IMR-90 (cell line): ENCODE results near the gene FAAH2. TPM values are rescaled to one million over a fixed set of nuclear protein-coding genes. Genes with fewer than 3 reads are reported as not detected.

Experiments
- ATAC-seq: fragments of 200-7000 bp; cut with Tn5 transposase; 2 replicates; pipeline ENCODE4 v1.9.1; 2020; ENCODE audit warnings: low read depth, mild to moderate bottlenecking, moderate library complexity
- BruUV-seq: library from RNA; stranded (reverse); fragments of 400-500 nt; replicated peaks from 2 replicates; lab custom pipeline; 2021; lab: Mats Ljungman, UMichigan
- CTCF ChIA-PET: fragments of 300-600 bp; formaldehyde crosslinking; extraction: SDS; loops from one replicate; lab custom pipeline; 2021; ENCODE audit warnings: antibody characterized with exemption; lab: Yijun Ruan, JAX
- POLR2A ChIA-PET: fragments of 300-600 bp; sonication (Branson Sonifier 250); formaldehyde crosslinking; loops from one replicate; lab custom pipeline; 2022; ENCODE audit warnings: antibody characterized with exemption; ENCODE audit not compliant: unreplicated experiment; lab: Charles Lee
- DNase-seq: peaks from one replicate; pipeline ENCODE4 v3.0.0; 2013
- H2AFZ ChIP-seq: replicated peaks from 2 replicates; pipeline ENCODE3; 2013; ENCODE audit warnings: low read length, mild to moderate bottlenecking; ENCODE audit not compliant: poor library complexity
- H2AK5ac ChIP-seq: 2 replicates; pipeline ENCODE4 v1.6.1; 2013; ENCODE audit warnings: low read depth, low read length, inconsistent platforms
- H2AK9ac ChIP-seq: replicated peaks from 2 replicates; pipeline ENCODE3; 2013; ENCODE audit warnings: mild to moderate bottlenecking, low read depth, low read length, moderate library complexity; ENCODE audit not compliant: poor library complexity
- H2BK120ac ChIP-seq: 2 replicates; pipeline ENCODE4 v1.6.1; 2013; ENCODE audit warnings: low read depth, low read length, inconsistent platforms
- H2BK15ac ChIP-seq: 3 replicates; pipeline ENCODE4 v1.6.1; 2013; ENCODE audit warnings: low read depth, low read length, inconsistent platforms
- H2BK20ac ChIP-seq: 2 replicates; pipeline ENCODE4 v1.6.1; 2013; ENCODE audit warnings: low read depth, mild to moderate bottlenecking, inconsistent platforms, low read length, moderate library complexity
- H2BK5ac ChIP-seq: 2 replicates; pipeline ENCODE4 v1.6.1; 2013; ENCODE audit warnings: mild to moderate bottlenecking, low read depth, low read length, inconsistent platforms; ENCODE audit not compliant: poor library complexity, severe bottlenecking
- H3K14ac ChIP-seq: replicated peaks from 2 replicates; pipeline ENCODE4 v1.6.1; 2013; ENCODE audit warnings: low read depth, low read length, inconsistent platforms
- H3K18ac ChIP-seq: 2 replicates; pipeline ENCODE4 v1.6.1; 2013; ENCODE audit warnings: low read depth, low read length, control low read depth
- H3K23ac ChIP-seq: 2 replicates; pipeline ENCODE4 v1.6.1; 2013; ENCODE audit warnings: low read depth, low read length, inconsistent platforms
- H3K27ac ChIP-seq: 2 replicates; pipeline ENCODE4 v1.5.1; 2013; ENCODE audit warnings: mild to moderate bottlenecking, control low read depth, low read length; ENCODE audit not compliant: insufficient read depth
- H3K27me3 ChIP-seq: 2 replicates; pipeline ENCODE4 v1.6.1; 2013; ENCODE audit warnings: low read length; ENCODE audit not compliant: control insufficient read depth, insufficient read depth
- H3K36me3 ChIP-seq: 2 replicates; pipeline ENCODE4 v1.6.1; 2013; ENCODE audit warnings: low read length, mixed read lengths; ENCODE audit not compliant: control insufficient read depth, insufficient read depth
- H3K4ac ChIP-seq: 2 replicates; pipeline ENCODE4 v1.6.1; 2013; ENCODE audit warnings: low read depth, low read length, inconsistent platforms
- H3K4me1 ChIP-seq: 2 replicates; pipeline ENCODE4 v1.6.1; 2013; ENCODE audit warnings: low read length, mixed read lengths; ENCODE audit not compliant: control insufficient read depth, insufficient read depth
- H3K4me2 ChIP-seq: 2 replicates; pipeline ENCODE4 v1.6.1; 2013; ENCODE audit warnings: low read depth, mild to moderate bottlenecking, control low read depth, low read length, moderate library complexity
- H3K4me3 ChIP-seq: 2 replicates; pipeline ENCODE4 v1.5.1; 2013; ENCODE audit warnings: low read depth, mild to moderate bottlenecking, control low read depth, low read length, moderate library complexity; ENCODE audit not compliant: insufficient read depth
- H3K56ac ChIP-seq: 2 replicates; pipeline ENCODE4 v1.6.1; 2013; ENCODE audit warnings: low read length, inconsistent platforms; ENCODE audit not compliant: insufficient read depth; ENCODE audit errors: extremely low read depth
- H3K79me1 ChIP-seq, 2 experiments: 2 replicates each; pipeline ENCODE4 v1.6.1; 2013; ENCODE audit warnings: low read length in 2 of 2, inconsistent platforms in 1 of 2, low read depth in 1 of 2
- H3K9ac ChIP-seq: 2 replicates; pipeline ENCODE4 v1.6.1; 2013; ENCODE audit warnings: low read depth, low read length, control low read depth
- H3K9me1 ChIP-seq: 2 replicates; pipeline ENCODE4 v1.6.1; 2013; ENCODE audit warnings: low read length, inconsistent platforms; ENCODE audit not compliant: insufficient read depth
- H3K9me3 ChIP-seq: 2 replicates; pipeline ENCODE4 v1.6.1; 2013; ENCODE audit warnings: low read length; ENCODE audit not compliant: control insufficient read depth, insufficient read depth
- H4K20me1 ChIP-seq: 2 replicates; pipeline ENCODE4 v1.6.1; 2013; ENCODE audit warnings: low read length, inconsistent platforms; ENCODE audit not compliant: insufficient read depth
- H4K5ac ChIP-seq: 2 replicates; pipeline ENCODE4 v1.6.1; 2013; ENCODE audit warnings: mild to moderate bottlenecking, low read depth, low read length, control low read depth
- H4K8ac ChIP-seq, 2 experiments: 2 replicates each; pipeline ENCODE4 v1.6.1; 2013; ENCODE audit warnings: low read depth in 2 of 2, low read length in 2 of 2, control low read depth in 1 of 2, inconsistent platforms in 1 of 2
- H4K91ac ChIP-seq: 2 replicates; pipeline ENCODE4 v1.6.1; 2013; ENCODE audit warnings: low read depth, low read length, inconsistent platforms; ENCODE audit not compliant: insufficient read depth
- CEBPB ChIP-seq: IDR thresholded peaks from 2 replicates; pipeline ENCODE4 v1.6.1; 2012; ENCODE audit warnings: low read depth, low read length, improper control_type of control experiment
- CHD1 ChIP-seq: IDR thresholded peaks from 2 replicates; pipeline ENCODE4 v1.6.1; 2012; ENCODE audit warnings: low read depth, low read length, improper control_type of control experiment
- ELK1 ChIP-seq: fragments of 150-350 bp; IDR thresholded peaks from 2 replicates; pipeline ENCODE4 v1.6.1; 2016; ENCODE audit warnings: low read depth, mild to moderate bottlenecking, low read length, moderate library complexity, borderline replicate concordance
- FOS ChIP-seq: fragments of 150-350 bp; IDR thresholded peaks from 2 replicates; pipeline ENCODE4 v1.6.1; 2016; ENCODE audit warnings: low read depth, low read length
- MAFK ChIP-seq: IDR thresholded peaks from 2 replicates; pipeline ENCODE4 v1.6.1; 2012; ENCODE audit warnings: low read depth, low read length, improper control_type of control experiment
- MAZ ChIP-seq: IDR thresholded peaks from 2 replicates; pipeline ENCODE4 v1.6.1; 2012; ENCODE audit warnings: low read depth, mild to moderate bottlenecking, low read length, improper control_type of control experiment, moderate library complexity, borderline replicate concordance
- MXI1 ChIP-seq: IDR thresholded peaks from 2 replicates; pipeline ENCODE4 v1.6.1; 2012; ENCODE audit warnings: low read depth, mild to moderate bottlenecking, low read length, moderate library complexity, borderline replicate concordance
- POLR2A ChIP-seq: IDR thresholded peaks from 2 replicates; pipeline ENCODE4 v1.6.1; 2012; ENCODE audit warnings: mild to moderate bottlenecking, low read depth, low read length
- RAD21 ChIP-seq: IDR thresholded peaks from 2 replicates; pipeline ENCODE4 v1.6.1; 2012; ENCODE audit warnings: low read length, improper control_type of control experiment
- RCOR1 ChIP-seq: IDR thresholded peaks from 2 replicates; pipeline ENCODE4 v1.6.1; 2012; ENCODE audit warnings: mild to moderate bottlenecking, low read length, improper control_type of control experiment; ENCODE audit not compliant: insufficient replicate concordance
- RFX5 ChIP-seq: IDR thresholded peaks from 2 replicates; pipeline ENCODE4 v1.8.0; 2012; ENCODE audit warnings: low read depth, mild to moderate bottlenecking, low read length, moderate library complexity
- SMC3 ChIP-seq: fragments of 150-350 bp; IDR thresholded peaks from 2 replicates; pipeline ENCODE4 v1.6.1; 2016; ENCODE audit warnings: low read depth, mild to moderate bottlenecking, antibody characterized with exemption, low read length, moderate library complexity
- WGBS, 2 experiments: methylation state at CpG; one replicate each; pipeline versions ENCODE4 v1.1.5 to v1.1.7; 2013; ENCODE audit warnings: missing lambda C conversion rate in 2 of 2; ENCODE audit not compliant: insufficient read length in 1 of 2; ENCODE audit errors: extremely low coverage in 2 of 2; 5-methylcytosine and 5-hydroxymethylcytosine counted together
- dilution Hi-C: fragments of 300-500 bp; cut with HindIII; formaldehyde crosslinking; loops from one replicate; pipeline ENCODE4 v1.14.3; 2018; ENCODE audit warnings: low sequenced_read_pairs; ENCODE audit not compliant: unreplicated experiment
- in situ Hi-C: fragments of 300-500 bp; cut with MboI; formaldehyde crosslinking; loops from 3 replicates; pipeline ENCODE4 v1.14.3; 2019; ENCODE audit warnings: low sequenced_read_pairs, inconsistent platforms, mixed read lengths
- intact Hi-C: fragments of 100-400 bp; cut with micrococcal nuclease; formaldehyde crosslinking; loops from 2 replicates; pipeline ENCODE4 v1.10.0; 2022
- polyA plus RNA-seq, 3 experiments: library from polyadenylated mRNA; depleted of rRNA; stranded (reverse); fragments of >200 nt; gene quantifications; 2 replicates each; pipeline ENCODE4 v1.2.3, GENCODE V29; 2012; ENCODE audit warnings: low replicate concordance in 1 of 3
- total RNA-seq: library from RNA; depleted of rRNA; stranded (reverse); fragments of >200 nt; gene quantifications from 2 replicates; pipeline ENCODE4 v1.2.3, GENCODE V29; 2012

FAAH2 gene
- total and polyA plus RNA-seq, 2 of the 4 experiments (the other 2 are of a cell fraction) = not detected

DNA sequence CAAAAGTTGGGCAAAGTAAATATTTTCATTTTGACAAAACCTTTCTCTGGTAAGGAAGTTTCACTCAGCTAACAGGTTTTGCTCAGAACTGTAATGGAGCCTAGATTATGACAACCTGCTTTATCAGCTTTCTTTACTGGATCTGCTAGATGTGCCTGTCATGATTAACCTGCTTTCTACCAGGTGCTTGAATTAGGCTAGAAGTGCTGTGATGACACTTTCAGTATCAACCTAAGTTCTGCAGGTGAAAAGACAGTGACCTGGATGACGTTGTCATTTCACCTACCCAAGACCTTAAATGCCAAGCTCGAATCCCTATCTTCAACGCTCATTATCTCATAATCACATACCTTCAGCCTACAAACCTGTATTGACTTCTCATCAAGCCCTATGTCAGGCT, 1.5 kb upstream of the FAAH2 start:
- no CpG with 5 or more reads among the region's 3 CpGs for WGBS, 2 experiments
- H3K9me3 ChIP-seq = peaks cover 3% of the 10 kb centered on the region; the same call in 1 of the 2 replicates

More for the DNA sequence above, 1.5 kb upstream of the FAAH2 start:
- Histone ChIP-seq H2AFZ (no peak overlapping the region), H3K4ac (no peak overlapping the region), H4K20me1 (no peaks in the 10 kb centered on the region), H3K4me1 (no peaks in the 10 kb centered on the region), H3K18ac (no peak overlapping the region), H4K91ac (no peak overlapping the region), H2BK120ac (no peak overlapping the region), H3K27ac (no peak overlapping the region), H3K4me3 (no peak overlapping the region), H3K23ac (no peak overlapping the region), H4K8ac (no peak overlapping the region), H3K79me1 (no peaks in the 10 kb centered on the region), H2BK5ac (no peak overlapping the region), H2BK15ac (no peak overlapping the region), H3K36me3 (no peaks in the 10 kb centered on the region), H3K9me1 (no peaks in the 10 kb centered on the region), H3K14ac (no peak overlapping the region), H3K27me3 (no peaks in the 10 kb centered on the region), H3K4me2 (no peak overlapping the region), H3K9ac (no peak overlapping the region), H2AK9ac (no peak overlapping the region), H3K56ac (no peak overlapping the region), H2AK5ac (no peak overlapping the region), H2BK20ac (no peak overlapping the region), H4K5ac (no peak overlapping the region)
- intact Hi-C loops = no loop called here
- ATAC-seq (no peak), DNase-seq (no peak)
- in situ Hi-C loops = no loop called here
- TF ChIP-seq FOS (no peak), ELK1 (no peak), CEBPB (no peak), RCOR1 (no peak), RFX5 (no peak), POLR2A (no peak), CHD1 (no peak), MAFK (no peak), SMC3 (no peak), MAZ (no peak), RAD21 (no peak), MXI1 (no peak)
- POLR2A ChIA-PET = no interaction called here
- no TSS peak for BruUV-seq
- dilution Hi-C loops = no loop called here
- CTCF ChIA-PET = no interaction called here
